Measurements from ENCODE around the gene PRDM1. TPM values are rescaled to one million over a fixed set of nuclear protein-coding genes. Genes with fewer than 3 reads are reported as not detected.

PRDM1 gene
- total RNA-seq, 1 donor from 2014 or later, result 16.4 TPM

DNA sequence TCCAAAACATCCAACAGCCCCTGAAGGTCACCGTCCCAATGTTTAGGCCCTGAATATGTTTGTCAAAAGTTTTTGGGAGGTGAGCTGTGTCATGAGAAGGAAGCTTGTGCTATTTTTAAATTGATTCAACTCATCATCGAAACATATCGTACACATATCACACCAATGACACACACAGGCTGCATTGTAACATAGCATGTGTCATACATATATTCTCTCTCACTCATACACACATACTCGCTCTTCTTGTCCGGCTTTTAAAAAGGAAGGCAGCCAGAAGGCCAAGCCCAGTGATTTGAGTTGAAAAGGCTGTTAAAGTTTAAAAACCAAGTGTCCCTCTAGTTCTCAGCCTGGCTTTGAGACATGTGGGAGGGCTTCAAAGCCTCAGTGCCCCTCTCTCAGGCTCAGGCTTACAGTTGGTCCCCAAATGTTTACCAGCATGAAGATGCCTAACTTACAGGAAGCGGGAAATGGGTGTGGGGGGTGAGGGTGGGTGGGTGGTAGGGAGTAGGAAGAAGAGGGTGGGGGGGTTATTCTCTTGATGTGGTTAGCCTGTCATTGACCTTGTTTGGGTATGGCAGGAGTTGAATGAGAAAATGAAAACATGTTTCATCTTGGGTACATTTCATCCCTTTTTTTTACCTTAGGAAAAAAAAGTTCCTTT is 3.3 kb upstream of the PRDM1 start:
- CTCF ChIA-PET, result interaction anchor here (1.7 kb wide), 1 partner anchor 141 kb away, joined by 7 read pairs; no protein-coding TSS in a partner anchor
- no peak for ATAC-seq (ENCODE audit: low read depth)

DNA sequence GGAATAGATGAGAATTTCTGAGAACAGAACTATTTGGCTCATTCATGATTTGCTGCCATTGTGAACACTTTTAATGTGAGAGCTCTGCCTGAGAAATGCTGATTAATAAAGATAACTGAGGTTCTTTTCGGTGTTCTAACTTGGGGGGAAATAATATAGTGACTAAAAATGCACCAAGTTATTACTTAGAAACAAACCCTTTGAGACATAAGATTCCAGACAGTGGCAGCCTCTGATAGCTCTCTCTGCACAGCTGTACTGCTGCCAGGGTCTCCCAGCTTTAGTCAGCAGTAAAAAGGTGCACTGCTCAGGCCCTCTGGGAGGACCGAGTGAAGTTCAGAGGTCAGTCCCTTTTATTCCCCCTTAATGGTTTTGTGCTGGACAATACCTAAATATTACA is 2.5 kb upstream of the PRDM1 start:
- H3K9me3 Mint-ChIP-seq, result no peaks in the 10 kb centered on the region
- H3K4me1 Mint-ChIP-seq, result peaks cover 49% of the 10 kb centered on the region
- DNase-seq (no peak), ATAC-seq (ENCODE audit: low read depth) (no peak)
- peaks cover 9% of the 10 kb centered on the region for H3K27me3 Mint-ChIP-seq
- intact Hi-C loops (cut with micrococcal nuclease), result loop anchor here (1.0 to 2.0 kb wide), 3 partner anchors 241 to 653 kb away; partner anchors contain the start of gene ATG5
- CTCF ChIA-PET, result interaction anchor here (1.7 kb wide), 1 partner anchor 140 kb away, joined by 7 read pairs; no protein-coding TSS in a partner anchor
- no peak overlapping the region for H3K27ac Mint-ChIP-seq
- TF ChIP-seq, protein P1, sequence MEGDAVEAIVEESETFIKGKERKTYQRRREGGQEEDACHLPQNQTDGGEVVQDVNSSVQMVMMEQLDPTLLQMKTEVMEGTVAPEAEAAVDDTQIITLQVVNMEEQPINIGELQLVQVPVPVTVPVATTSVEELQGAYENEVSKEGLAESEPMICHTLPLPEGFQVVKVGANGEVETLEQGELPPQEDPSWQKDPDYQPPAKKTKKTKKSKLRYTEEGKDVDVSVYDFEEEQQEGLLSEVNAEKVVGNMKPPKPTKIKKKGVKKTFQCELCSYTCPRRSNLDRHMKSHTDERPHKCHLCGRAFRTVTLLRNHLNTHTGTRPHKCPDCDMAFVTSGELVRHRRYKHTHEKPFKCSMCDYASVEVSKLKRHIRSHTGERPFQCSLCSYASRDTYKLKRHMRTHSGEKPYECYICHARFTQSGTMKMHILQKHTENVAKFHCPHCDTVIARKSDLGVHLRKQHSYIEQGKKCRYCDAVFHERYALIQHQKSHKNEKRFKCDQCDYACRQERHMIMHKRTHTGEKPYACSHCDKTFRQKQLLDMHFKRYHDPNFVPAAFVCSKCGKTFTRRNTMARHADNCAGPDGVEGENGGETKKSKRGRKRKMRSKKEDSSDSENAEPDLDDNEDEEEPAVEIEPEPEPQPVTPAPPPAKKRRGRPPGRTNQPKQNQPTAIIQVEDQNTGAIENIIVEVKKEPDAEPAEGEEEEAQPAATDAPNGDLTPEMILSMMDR (IDR thresholded peaks at IDR 0.05), result no peak
- POLR2A ChIA-PET, result interaction anchor here (1.6 to 5.3 kb wide), 3 partner anchors 13 to 91 kb away, joined by 7 to 80 read pairs (median 8); no protein-coding TSS in a partner anchor
- H3K4me3 Mint-ChIP-seq, result no peak overlapping the region
- no peaks in the 10 kb centered on the region for H3K36me3 Mint-ChIP-seq (ENCODE audit: low read depth)

More for the DNA sequence above, 3.3 kb upstream of the PRDM1 start:
- Mint-ChIP-seq H3K36me3 (ENCODE audit: low read depth) (no peaks in the 10 kb centered on the region), H3K9me3 (no peaks in the 10 kb centered on the region), H3K27ac (no peak overlapping the region), H3K27me3 (peaks cover 13% of the 10 kb centered on the region), H3K4me1 (peaks cover 42% of the 10 kb centered on the region), H3K4me3 (no peak overlapping the region)
- DNase-seq, result no peak
- TF ChIP-seq, protein P1 (IDR thresholded peaks at IDR 0.05), result no peak
- POLR2A ChIA-PET, result interaction anchor here (1.9 to 5.3 kb wide), 2 partner anchors 14 to 90 kb away, joined by 8 to 80 read pairs; no protein-coding TSS in a partner anchor
- intact Hi-C loops (cut with micrococcal nuclease), result no loop called here

DNA sequence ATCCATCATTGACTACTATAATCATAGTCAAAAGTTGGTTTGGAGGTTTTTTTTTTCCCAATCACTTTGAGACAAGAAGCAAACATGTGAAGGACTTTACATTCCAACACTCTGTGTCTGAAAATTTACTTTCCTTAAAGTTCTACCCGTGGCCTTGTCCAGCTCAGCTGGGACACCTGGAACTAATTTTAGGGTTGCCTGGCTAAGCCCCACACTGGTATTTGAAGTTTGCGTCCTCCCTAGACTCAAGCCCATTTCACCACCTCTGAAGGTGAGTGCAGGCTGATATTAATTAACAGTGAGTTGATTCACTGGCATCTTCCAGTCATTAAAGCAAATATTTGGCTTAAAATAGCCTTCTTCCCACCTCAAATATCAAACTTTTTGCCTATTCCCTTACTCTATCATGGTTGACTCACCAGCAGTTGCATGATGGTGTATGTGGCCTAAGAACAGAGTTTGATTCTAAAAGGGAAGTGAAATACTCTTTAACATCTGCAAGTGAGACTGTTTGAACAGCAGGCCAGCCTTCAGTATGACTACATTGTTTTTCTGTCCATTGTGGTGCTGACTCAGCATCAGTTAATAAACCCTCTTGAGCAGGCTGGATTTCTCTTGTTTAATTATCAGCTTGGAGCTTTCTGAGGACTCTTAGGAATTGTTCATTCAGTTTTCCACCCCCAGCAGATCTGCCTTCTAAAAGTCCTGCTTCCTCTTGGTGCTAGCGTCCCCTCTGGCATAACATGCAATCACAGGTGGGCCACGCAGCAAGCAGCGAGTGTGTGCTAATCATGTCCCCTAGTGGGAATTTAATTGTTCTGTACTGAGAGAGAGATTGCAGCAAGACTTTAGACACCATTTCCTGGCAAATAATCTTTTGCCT is 1.8 kb upstream of the PRDM1 start:
- peak; percentile 70 for ATAC-seq (ENCODE audit: low read depth)

DNA sequence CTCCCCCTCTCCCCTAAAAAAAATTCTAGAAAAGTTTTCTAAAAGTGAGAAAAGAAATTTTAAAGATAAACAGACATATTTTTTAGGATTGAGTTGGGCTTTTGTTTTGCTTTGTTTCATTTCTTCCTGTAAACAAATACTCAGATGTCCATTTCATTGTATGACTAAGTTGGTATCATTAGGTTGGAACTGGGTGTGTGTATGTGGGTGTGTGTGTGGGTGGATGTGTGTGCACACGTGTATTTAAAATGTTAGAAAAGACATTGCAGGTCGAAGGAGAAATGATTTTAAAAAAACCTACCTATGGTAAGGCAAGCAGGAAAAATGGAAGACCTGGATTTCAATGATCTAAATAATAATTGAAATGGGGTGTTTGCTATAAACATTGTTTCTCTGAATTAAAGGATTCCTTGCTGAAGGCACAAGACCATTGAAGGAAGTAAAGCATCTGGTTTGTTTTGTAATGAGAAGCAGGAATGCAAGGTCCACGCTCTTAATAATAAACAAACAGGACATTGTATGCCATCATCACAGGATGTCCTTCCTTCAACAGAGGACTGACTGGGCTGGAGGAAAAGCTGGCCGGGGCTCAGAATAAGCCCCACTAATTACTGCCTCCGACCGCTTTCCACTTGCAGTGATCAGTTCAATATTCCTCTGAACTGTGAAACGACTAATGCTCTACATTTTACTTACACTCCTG is 996 bp upstream of the PRDM1 start:
- intact Hi-C loops (cut with micrococcal nuclease), result loop anchor here (1.0 to 5.0 kb wide), 5 partner anchors 203 to 654 kb away; partner anchors contain the start of gene ATG5
- ChIA-PET CTCF (interaction anchor here (1.0 to 2.8 kb wide), 5 partner anchors 14 to 353 kb away, joined by 3 to 23 read pairs (median 4); no protein-coding TSS in a partner anchor), POLR2A (interaction anchor here (0.5 to 5.3 kb wide), 11 partner anchors 12 to 241 kb away, joined by 4 to 80 read pairs (median 7); partner anchors contain the start of gene ATG5)
- peaks cover 55% of the 10 kb centered on the region for H3K4me1 Mint-ChIP-seq
- peak overlapping the region; percentile 84 for H3K27ac Mint-ChIP-seq
- DNase-seq (no peak), ATAC-seq (ENCODE audit: low read depth) (no peak)
- H3K4me3 Mint-ChIP-seq, result peak overlapping the region; percentile 90
- TF ChIP-seq, protein P1 (IDR thresholded peaks at IDR 0.05), result no peak
- H3K36me3 Mint-ChIP-seq (ENCODE audit: low read depth), result peaks cover 3% of the 10 kb centered on the region
- no peaks in the 10 kb centered on the region for H3K9me3 Mint-ChIP-seq
- peaks cover 9% of the 10 kb centered on the region for H3K27me3 Mint-ChIP-seq

More for the DNA sequence above, 1.8 kb upstream of the PRDM1 start:
- ChIA-PET CTCF (interaction anchor here (1.7 kb wide), 1 partner anchor 139 kb away, joined by 7 read pairs; no protein-coding TSS in a partner anchor), POLR2A (interaction anchor here (0.5 to 5.3 kb wide), 5 partner anchors 9 to 112 kb away, joined by 3 to 80 read pairs (median 8); no protein-coding TSS in a partner anchor)
- Mint-ChIP-seq H3K9me3 (no peaks in the 10 kb centered on the region), H3K36me3 (ENCODE audit: low read depth) (no peaks in the 10 kb centered on the region), H3K4me3 (peak overlapping the region; percentile 60), H3K27me3 (peaks cover 9% of the 10 kb centered on the region), H3K4me1 (peaks cover 49% of the 10 kb centered on the region), H3K27ac (peak overlapping the region; percentile 84)
- TF ChIP-seq, protein P1 (IDR thresholded peaks at IDR 0.05), result no peak
- DNase-seq, result no peak
- intact Hi-C loops (cut with micrococcal nuclease), result loop anchor here (1.0 to 2.0 kb wide), 3 partner anchors 240 to 654 kb away; partner anchors contain the start of gene ATG5

Measured in activated B cell treated with CpG ODN at 0.5 μM for 24 hours (primary cell).